Osteoblast (primary cell): ENCODE measurements around the gene CCDC87. TPM values are rescaled to one million over a fixed set of nuclear protein-coding genes. Genes with fewer than 3 reads are reported as not detected.
"Not testable (repeated sequence)": the region's sequence is repeated elsewhere in the genome, so short reads cannot be mapped to it uniquely, and the experiment has no call there.

Experiments used
- DNase-seq: peaks from one replicate; pipeline ENCODE4 v3.0.0; 2011; ENCODE audit warnings: low spot score, mixed read lengths; ENCODE audit not compliant: insufficient read length; ENCODE audit errors: missing footprints
- H2AFZ ChIP-seq: 2 replicates; pipeline ENCODE4 v1.6.0; 2011; ENCODE audit warnings: mild to moderate bottlenecking, low read length
- H3K27ac ChIP-seq: 2 replicates; pipeline ENCODE4 v1.5.1; 2011; ENCODE audit warnings: mild to moderate bottlenecking, low read depth, low read length, moderate library complexity
- H3K27me3 ChIP-seq: 2 replicates; pipeline ENCODE4 v1.6.0; 2012; ENCODE audit warnings: mild to moderate bottlenecking, control low read depth, inconsistent platforms, low read length, moderate library complexity; ENCODE audit not compliant: insufficient read depth
- H3K36me3 ChIP-seq: 2 replicates; pipeline ENCODE4 v1.5.1; 2011; ENCODE audit warnings: mild to moderate bottlenecking, low read length, control low read depth, moderate library complexity; ENCODE audit not compliant: insufficient read depth
- H3K4me1 ChIP-seq: 2 replicates; pipeline ENCODE4 v1.5.1; 2011; ENCODE audit warnings: mild to moderate bottlenecking, low read length, control low read depth, moderate library complexity; ENCODE audit not compliant: insufficient read depth
- H3K4me2 ChIP-seq: 2 replicates; pipeline ENCODE4 v1.6.0; 2011; ENCODE audit warnings: mild to moderate bottlenecking, low read length; ENCODE audit not compliant: insufficient read depth
- H3K4me3 ChIP-seq: fragments of 200-600 bp; sonication (generic); 3 replicates; pipeline ENCODE4 v1.5.1; 2012; ENCODE audit warnings: mild to moderate bottlenecking, low read length, inconsistent platforms; ENCODE audit not compliant: insufficient read depth
- H3K79me2 ChIP-seq: 2 replicates; pipeline ENCODE4 v1.6.0; 2012; ENCODE audit warnings: mild to moderate bottlenecking, low read length, control low read depth, inconsistent platforms; ENCODE audit not compliant: insufficient read depth
- H3K9me3 ChIP-seq: 2 replicates; pipeline ENCODE4 v1.5.1; 2011; ENCODE audit warnings: low read depth, low read length, control low read depth
- H4K20me1 ChIP-seq: 2 replicates; pipeline ENCODE4 v1.6.0; 2012; ENCODE audit warnings: mild to moderate bottlenecking, low read length, control low read depth; ENCODE audit not compliant: insufficient read depth
- CTCF ChIP-seq: IDR thresholded peaks from 2 replicates; pipeline ENCODE4 v1.5.1; 2011; ENCODE audit warnings: mild to moderate bottlenecking, low read depth, low read length, moderate library complexity; ENCODE audit errors: extremely low read depth
- total RNA-seq: library from RNA; depleted of rRNA; stranded (reverse); fragments of >200 nt; gene quantifications from 2 replicates; pipeline ENCODE4 v1.2.3, GENCODE V29; 2012

CCDC87 gene
- total RNA-seq, 1 donor = 1.1 TPM

GRCh38 chr11:66607126-66607834 lies 14.4 kb upstream of the CCDC87 start:
- Histone ChIP-seq H3K4me3 (no peak overlapping the region), H2AFZ (no peak overlapping the region)
- DNase-seq = peak; percentile 89

GRCh38 chr11:66606608-66607007 lies 13.7 kb upstream of the CCDC87 start:
- not testable (repeated sequence) for H3K27me3 ChIP-seq

More at GRCh38 chr11:66607126-66607834, 14.4 kb upstream of the CCDC87 start:
- Histone ChIP-seq H4K20me1 (peaks cover 10% of the 10 kb centered on the region), H3K27ac (peak overlapping the region; percentile 70), H3K79me2 (no peaks in the 10 kb centered on the region), H3K4me1 (peaks cover 21% of the 10 kb centered on the region), H3K4me2 (peak overlapping the region; percentile 29), H3K9me3 (no peaks in the 10 kb centered on the region), H3K36me3 (peaks cover 15% of the 10 kb centered on the region), H3K27me3 (no peaks in the 10 kb centered on the region)
- no peak for TF ChIP-seq CTCF

GRCh38 chr11:66604155-66604554 lies 11.3 kb upstream of the CCDC87 start:
- Histone ChIP-seq H3K79me2 (peaks cover 3% of the 10 kb centered on the region), H3K27me3 (no peaks in the 10 kb centered on the region), H3K4me3 (no peak overlapping the region), H3K27ac (no peak overlapping the region), H4K20me1 (peaks cover 14% of the 10 kb centered on the region), H3K9me3 (no peaks in the 10 kb centered on the region), H3K4me1 (peaks cover 48% of the 10 kb centered on the region), H3K4me2 (no peak overlapping the region), H3K36me3 (peaks cover 24% of the 10 kb centered on the region), H2AFZ (no peak overlapping the region)
- no peak for TF ChIP-seq CTCF
- DNase-seq = peak; percentile 30

More at GRCh38 chr11:66606608-66607007, 13.7 kb upstream of the CCDC87 start:
- peak overlapping the region; percentile 70 for H3K27ac ChIP-seq
- peaks cover 10% of the 10 kb centered on the region for H4K20me1 ChIP-seq
- peaks cover 15% of the 10 kb centered on the region for H3K36me3 ChIP-seq
- peak overlapping the region; percentile 29 for H3K4me2 ChIP-seq
- peaks cover 28% of the 10 kb centered on the region for H3K4me1 ChIP-seq
- not testable (repeated sequence) for H2AFZ ChIP-seq, H3K4me3 ChIP-seq, DNase-seq, H3K9me3 ChIP-seq, H3K79me2 ChIP-seq

- no peaks in the 10 kb centered on the region for H3K27me3 ChIP-seq
- no peak for DNase-seq
- no peak overlapping the region for H3K4me3 ChIP-seq
- peaks cover 46% of the 10 kb centered on the region for H3K4me1 ChIP-seq
- H3K36me3 ChIP-seq = peaks cover 26% of the 10 kb centered on the region
- H3K27ac ChIP-seq = peak overlapping the region; percentile 51
- peaks cover 9% of the 10 kb centered on the region for H3K79me2 ChIP-seq
- H3K4me2 ChIP-seq = no peak overlapping the region
- no peak overlapping the region for H2AFZ ChIP-seq
- H3K9me3 ChIP-seq = no peaks in the 10 kb centered on the region
- peaks cover 17% of the 10 kb centered on the region for H4K20me1 ChIP-seq
- no peak for TF ChIP-seq CTCF
Measured at GRCh38 chr11:66603072-66603471, 10.2 kb upstream of the CCDC87 start.
